SH-SY5Y (cell line): ENCODE measurements around the gene TMEM63B.

Source experiments
- GATA2 ChIP-seq: IDR thresholded peaks from 2 replicates; pipeline ENCODE4 v1.6.1; 2011; ENCODE audit warnings: mild to moderate bottlenecking, low read depth, low read length
- GATA3 ChIP-seq: IDR thresholded peaks from 2 replicates; pipeline ENCODE4 v1.6.1; 2011; ENCODE audit warnings: low read depth, mild to moderate bottlenecking, low read length, moderate library complexity

The TMEM63B gene

GRCh38 chr6:44088827-44089590 is 38.3 kb upstream of the TMEM63B start:
- no peak for TF ChIP-seq GATA2
- no peak for TF ChIP-seq GATA3

- no peak for TF ChIP-seq GATA2
- TF ChIP-seq GATA3 = no peak
Measured at GRCh38 chr6:44090465-44090864, 36.9 kb upstream of the TMEM63B start.

- TF ChIP-seq GATA3 = no peak
- TF ChIP-seq GATA2 = no peak
Measured at GRCh38 chr6:44091981-44092884, 35.1 kb upstream of the TMEM63B start.

- TF ChIP-seq GATA3 (no peak), GATA2 (no peak)
Measured at GRCh38 chr6:44093066-44093465, 34.3 kb upstream of the TMEM63B start.

- TF ChIP-seq GATA3 = no peak
- TF ChIP-seq GATA2 = no peak
Measured at GRCh38 chr6:44093750-44094402, 33.5 kb upstream of the TMEM63B start.

GRCh38 chr6:44094403-44095242 is 32.7 kb upstream of the TMEM63B start:
- TF ChIP-seq GATA3 = no peak
- no peak for TF ChIP-seq GATA2

- no peak for TF ChIP-seq GATA2
- no peak for TF ChIP-seq GATA3
Measured at GRCh38 chr6:44096612-44097011, 30.7 kb upstream of the TMEM63B start.

GRCh38 chr6:44097782-44098317 is 29.5 kb upstream of the TMEM63B start:
- TF ChIP-seq GATA2 (no peak), GATA3 (no peak)

GRCh38 chr6:44099192-44099591 is 28.2 kb upstream of the TMEM63B start:
- TF ChIP-seq GATA3 (no peak), GATA2 (no peak; the same call in 1 of the 2 replicates)

GRCh38 chr6:44100088-44100550 is 27.2 kb upstream of the TMEM63B start:
- TF ChIP-seq GATA2 (no peak), GATA3 (no peak)

- TF ChIP-seq GATA3 = no peak
- TF ChIP-seq GATA2 = no peak
Measured at GRCh38 chr6:44101832-44102231, 25.5 kb upstream of the TMEM63B start.

GRCh38 chr6:44102527-44102926 is 24.8 kb upstream of the TMEM63B start:
- TF ChIP-seq GATA3 (no peak), GATA2 (no peak)

- TF ChIP-seq GATA2 = no peak
- TF ChIP-seq GATA3 = no peak
Measured at GRCh38 chr6:44104481-44105021, 22.8 kb upstream of the TMEM63B start.
